SK-N-MC (cell line): Measurements from ENCODE around the gene TIMMDC1.
A peak's percentile ranks its signal among the peaks of the same experiment; 100 is the strongest.
"Not testable (repeated sequence)": the region's sequence is repeated elsewhere in the genome, so short reads cannot be mapped to it uniquely, and the experiment has no call there.

Experiments used
- DNase-seq: peaks from one replicate; pipeline ENCODE4 v3.0.0-alpha.2; 2011; ENCODE audit warnings: low read depth, low spot score
- H3K27ac ChIP-seq: fragments of 200-600 bp; sonication (generic); 2 replicates; pipeline ENCODE4 v1.5.1; 2016; ENCODE audit warnings: mixed run types
- H3K36me3 ChIP-seq: fragments of 200-600 bp; sonication (generic); 2 replicates; pipeline ENCODE4 v1.6.1; 2017; ENCODE audit warnings: antibody characterized with exemption, low read length, mixed read lengths; ENCODE audit not compliant: insufficient read depth
- H3K4me3 ChIP-seq: fragments of 200-600 bp; sonication (generic); 2 replicates; pipeline ENCODE4 v1.5.1; 2016
- H3K9ac ChIP-seq: fragments of 200-600 bp; sonication (generic); 2 replicates; pipeline ENCODE4 v1.8.0; 2017; ENCODE audit warnings: mixed run types, mixed read lengths; ENCODE audit not compliant: insufficient read length
- H3K9me3 ChIP-seq: fragments of 200-600 bp; sonication (generic); 2 replicates; pipeline ENCODE4 v1.6.1; 2017; ENCODE audit warnings: low read depth, mild to moderate bottlenecking, antibody characterized with exemption, low read length, moderate library complexity, mixed read lengths
- EZH2 ChIP-seq: fragments of 200-600 bp; sonication (generic); IDR thresholded peaks from one replicate; pipeline ENCODE4 v1.6.1; 2017; ENCODE audit warnings: antibody characterized with exemption
- FOXP2 ChIP-seq: optimal IDR thresholded peaks from 2 replicates; pipeline ENCODE3; 2011; ENCODE audit warnings: mild to moderate bottlenecking, moderate library complexity; ENCODE audit not compliant: insufficient read depth; ENCODE audit errors: extremely low read length, control extremely low read depth
- POLR2AphosphoS5 ChIP-seq: IDR thresholded peaks from 2 replicates; pipeline ENCODE4 v1.6.1; 2012; ENCODE audit warnings: mild to moderate bottlenecking, low read depth, low read length, borderline replicate concordance

Gene TIMMDC1

GRCh38 chr3:119555929-119556328, 57.6 kb downstream of the TIMMDC1 start:
- DNase-seq = no peak
- Histone ChIP-seq H3K9ac (no peak overlapping the region), H3K4me3 (no peak overlapping the region), H3K27ac (no peak overlapping the region), H3K36me3 (no peaks in the 10 kb centered on the region), H3K9me3 (no peaks in the 10 kb centered on the region)
- TF ChIP-seq POLR2AphosphoS5 = no peak
- TF ChIP-seq EZH2 = no peak
- no peak for TF ChIP-seq FOXP2

GRCh38 chr3:119557192-119557876, 59.0 kb downstream of the TIMMDC1 start:
- Histone ChIP-seq H3K9me3 (no peaks in the 10 kb centered on the region), H3K36me3 (no peaks in the 10 kb centered on the region), H3K27ac (no peak overlapping the region), H3K4me3 (no peak overlapping the region), H3K9ac (no peak overlapping the region)
- TF ChIP-seq FOXP2 (no peak), POLR2AphosphoS5 (no peak), EZH2 (no peak)
- no peak for DNase-seq

- Histone ChIP-seq H3K27ac (no peak overlapping the region), H3K9ac (no peak overlapping the region), H3K36me3 (no peaks in the 10 kb centered on the region), H3K9me3 (no peaks in the 10 kb centered on the region), H3K4me3 (no peak overlapping the region)
- no peak for TF ChIP-seq EZH2
- no peak for TF ChIP-seq FOXP2
- no peak for TF ChIP-seq POLR2AphosphoS5
- no peak for DNase-seq
These were observed 59.5 kb downstream of the TIMMDC1 start for GRCh38 chr3:119557877-119558269.

GRCh38 chr3:119558626-119559317, 60.4 kb downstream of the TIMMDC1 start:
- Histone ChIP-seq H3K9me3 (no peaks in the 10 kb centered on the region), H3K9ac (no peak overlapping the region), H3K36me3 (no peaks in the 10 kb centered on the region), H3K27ac (no peak overlapping the region), H3K4me3 (no peak overlapping the region)
- no peak for DNase-seq
- TF ChIP-seq POLR2AphosphoS5 (no peak), EZH2 (no peak), FOXP2 (no peak)

- Histone ChIP-seq H3K9me3 (no peaks in the 10 kb centered on the region), H3K9ac (no peak within 1 kb of the TSS), H3K36me3 (no peaks in the 10 kb centered on the region), H3K27ac (no peak within 1 kb of the TSS), H3K4me3 (no peak within 1 kb of the TSS)
- TF ChIP-seq POLR2AphosphoS5 (no peak), FOXP2 (no peak)
- peak; percentile 5 for DNase-seq
These were observed 61.2 kb downstream of the TIMMDC1 start, which contains the start of gene CD80 for GRCh38 chr3:119559441-119559963. Gene CD80 (minus strand): TSS chr3:119559614. CDS start chr3:119557728, 1,886 bp downstream.

- H3K9me3 ChIP-seq = no peaks in the 10 kb centered on the region
- TF ChIP-seq FOXP2 (no peak), EZH2 (no peak)
- DNase-seq = no peak
- no peak overlapping the region for H3K9ac ChIP-seq
- no peak overlapping the region for H3K4me3 ChIP-seq
- H3K27ac ChIP-seq = no peak overlapping the region
- no peaks in the 10 kb centered on the region for H3K36me3 ChIP-seq
These were observed 61.8 kb downstream of the TIMMDC1 start for GRCh38 chr3:119560160-119560559.

GRCh38 chr3:119562307-119562961, 64.1 kb downstream of the TIMMDC1 start:
- no peak for TF ChIP-seq POLR2AphosphoS5
- no peak for TF ChIP-seq FOXP2
- no peak for TF ChIP-seq EZH2
- no peaks in the 10 kb centered on the region for H3K9me3 ChIP-seq
- H3K27ac ChIP-seq = no peak overlapping the region
- no peak overlapping the region for H3K4me3 ChIP-seq
- no peak for DNase-seq
- no peak overlapping the region for H3K9ac ChIP-seq
- H3K36me3 ChIP-seq = no peaks in the 10 kb centered on the region

- not testable (repeated sequence) for H3K27ac ChIP-seq
These were observed 65.0 kb downstream of the TIMMDC1 start for GRCh38 chr3:119563334-119563733.

GRCh38 chr3:119569156-119569555, 70.8 kb downstream of the TIMMDC1 start:
- H3K4me3 ChIP-seq = no peak overlapping the region

More at GRCh38 chr3:119563334-119563733, 65.0 kb downstream of the TIMMDC1 start:
- DNase-seq, H3K9me3 ChIP-seq, H3K4me3 ChIP-seq, H3K9ac ChIP-seq, H3K36me3 ChIP-seq: not testable (repeated sequence)

More at GRCh38 chr3:119569156-119569555, 70.8 kb downstream of the TIMMDC1 start:
- Histone ChIP-seq H3K36me3 (no peaks in the 10 kb centered on the region), H3K9ac (no peak overlapping the region), H3K9me3 (no peaks in the 10 kb centered on the region), H3K27ac (no peak overlapping the region)
- DNase-seq = no peak
- TF ChIP-seq POLR2AphosphoS5 (no peak), FOXP2 (no peak), EZH2 (no peak)
